MCF 10A (cell line): ENCODE data around the gene STPG3. TPM values are rescaled to one million over a fixed set of nuclear protein-coding genes. Genes with fewer than 3 reads are reported as not detected.
A peak's percentile ranks its signal among the peaks of the same experiment; 100 is the strongest.
"Not testable (repeated sequence)": the region's sequence is repeated elsewhere in the genome, so short reads cannot be mapped to it uniquely, and the experiment has no call there.

Source experiments
- BruUV-seq: library from RNA; stranded (reverse); fragments of 400-500 nt; replicated peaks from 2 replicates; lab custom pipeline; 2021; lab: Mats Ljungman, UMichigan
- CTCF ChIA-PET: fragments of 300-600 bp; sonication (Branson Sonifier 250); formaldehyde crosslinking; extraction: SDS; loops from one replicate; lab custom pipeline; 2021; ENCODE audit warnings: antibody characterized with exemption, inconsistent platforms; lab: Yijun Ruan, JAX
- POLR2A ChIA-PET: fragments of 300-600, 350-650 bp; sonication (Branson Sonifier 250); formaldehyde crosslinking; extraction: SDS; loops from one replicate; lab custom pipeline; 2020; ENCODE audit warnings: antibody characterized with exemption, inconsistent platforms; lab: Yijun Ruan, JAX
- DNase-seq: peaks from one replicate; pipeline ENCODE4 v3.0.0-alpha.2; 2018; ENCODE audit not compliant: unreplicated experiment
- H3K27ac Mint-ChIP-seq: one replicate; pipeline ENCODE4 v1.8.0; 2022; ENCODE audit warnings: mild to moderate bottlenecking, low read depth, mixed read lengths; ENCODE audit not compliant: unreplicated experiment
- H3K27me3 Mint-ChIP-seq: one replicate; pipeline ENCODE4 v1.8.0; 2022; ENCODE audit warnings: mixed read lengths; ENCODE audit not compliant: insufficient read depth, unreplicated experiment
- H3K36me3 Mint-ChIP-seq: one replicate; pipeline ENCODE4 v1.8.0; 2022; ENCODE audit warnings: mild to moderate bottlenecking, moderate library complexity, mixed read lengths; ENCODE audit not compliant: insufficient read depth, unreplicated experiment
- H3K4me1 Mint-ChIP-seq: one replicate; pipeline ENCODE4 v1.8.0; 2022; ENCODE audit warnings: mixed read lengths; ENCODE audit not compliant: insufficient read depth, unreplicated experiment
- H3K4me3 Mint-ChIP-seq: one replicate; pipeline ENCODE4 v1.8.0; 2022; ENCODE audit warnings: mild to moderate bottlenecking, moderate library complexity, mixed read lengths; ENCODE audit not compliant: unreplicated experiment
- H3K9me3 Mint-ChIP-seq: one replicate; pipeline ENCODE4 v1.8.0; 2022; ENCODE audit warnings: mixed read lengths; ENCODE audit not compliant: unreplicated experiment
- intact Hi-C: fragments of 100-400 bp; cut with micrococcal nuclease; formaldehyde crosslinking; loops from 2 replicates; pipeline ENCODE4 v1.14.1; 2022
- total RNA-seq: library from RNA; stranded (reverse); gene quantifications from 2 replicates; pipeline ENCODE4 v1.2.3, GENCODE V29; 2022
- TF ChIP-seq, protein P1 (sequence below): fragments of 200-600 bp; IDR thresholded peaks from one replicate; pipeline ENCODE4 v1.8.0; 2022; ENCODE audit warnings: antibody characterized with exemption, mild to moderate bottlenecking; ENCODE audit not compliant: unreplicated experiment

The STPG3 gene
- total RNA-seq, 1 experiment from 2014 or later, result not detected

DNA sequence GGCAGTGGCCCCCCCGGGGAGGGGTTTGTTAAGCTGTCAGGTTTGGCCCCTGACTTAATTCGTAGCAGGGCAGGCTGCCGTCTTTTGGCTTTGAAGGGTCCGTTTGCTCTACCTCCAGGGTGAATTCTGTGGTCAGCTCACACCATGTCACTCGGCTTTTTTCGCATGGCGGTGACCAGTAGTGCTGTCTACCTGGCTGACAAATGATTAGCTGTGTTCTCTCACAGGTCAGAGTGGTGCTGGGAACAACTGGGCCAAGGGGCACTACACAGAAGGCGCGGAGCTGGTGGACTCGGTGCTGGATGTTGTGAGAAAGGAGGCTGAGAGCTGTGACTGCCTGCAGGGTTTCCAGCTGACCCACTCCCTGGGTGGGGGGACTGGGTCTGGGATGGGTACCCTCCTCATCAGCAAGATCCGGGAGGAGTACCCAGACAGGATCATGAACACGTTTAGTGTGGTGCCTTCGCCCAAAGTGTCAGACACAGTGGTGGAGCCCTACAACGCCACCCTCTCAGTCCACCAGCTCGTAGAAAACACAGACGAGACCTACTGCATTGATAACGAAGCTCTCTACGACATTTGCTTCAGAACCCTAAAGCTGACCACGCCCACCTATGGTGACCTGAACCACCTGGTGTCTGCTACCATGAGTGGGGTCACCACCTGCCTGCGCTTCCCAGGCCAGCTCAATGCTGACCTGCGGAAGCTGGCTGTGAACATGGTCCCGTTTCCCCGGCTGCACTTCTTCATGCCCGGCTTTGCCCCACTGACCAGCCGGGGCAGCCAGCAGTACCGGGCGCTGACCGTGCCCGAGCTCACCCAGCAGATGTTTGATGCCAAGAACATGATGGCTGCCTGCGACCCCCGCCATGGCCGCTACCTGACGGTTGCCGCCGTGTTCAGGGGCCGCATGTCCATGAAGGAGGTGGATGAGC, 8.6 kb upstream of the STPG3 start:
- TF ChIP-seq, protein P1, sequence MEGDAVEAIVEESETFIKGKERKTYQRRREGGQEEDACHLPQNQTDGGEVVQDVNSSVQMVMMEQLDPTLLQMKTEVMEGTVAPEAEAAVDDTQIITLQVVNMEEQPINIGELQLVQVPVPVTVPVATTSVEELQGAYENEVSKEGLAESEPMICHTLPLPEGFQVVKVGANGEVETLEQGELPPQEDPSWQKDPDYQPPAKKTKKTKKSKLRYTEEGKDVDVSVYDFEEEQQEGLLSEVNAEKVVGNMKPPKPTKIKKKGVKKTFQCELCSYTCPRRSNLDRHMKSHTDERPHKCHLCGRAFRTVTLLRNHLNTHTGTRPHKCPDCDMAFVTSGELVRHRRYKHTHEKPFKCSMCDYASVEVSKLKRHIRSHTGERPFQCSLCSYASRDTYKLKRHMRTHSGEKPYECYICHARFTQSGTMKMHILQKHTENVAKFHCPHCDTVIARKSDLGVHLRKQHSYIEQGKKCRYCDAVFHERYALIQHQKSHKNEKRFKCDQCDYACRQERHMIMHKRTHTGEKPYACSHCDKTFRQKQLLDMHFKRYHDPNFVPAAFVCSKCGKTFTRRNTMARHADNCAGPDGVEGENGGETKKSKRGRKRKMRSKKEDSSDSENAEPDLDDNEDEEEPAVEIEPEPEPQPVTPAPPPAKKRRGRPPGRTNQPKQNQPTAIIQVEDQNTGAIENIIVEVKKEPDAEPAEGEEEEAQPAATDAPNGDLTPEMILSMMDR, result no peak
- ChIA-PET CTCF (interaction anchor here (0.5 to 1.4 kb wide), 7 partner anchors 12 to 283 kb away, joined by 3 to 5 read pairs (median 3); partner anchors contain the start of gene RNF224), POLR2A (interaction anchor here (0.6 to 8.6 kb wide), 10 partner anchors 12 to 240 kb away, joined by 3 to 118 read pairs (median 3); partner anchors contain the start of genes ANAPC2, NELFB, SSNA1 and TPRN)
- peaks cover 45% of the 10 kb centered on the region for H3K36me3 Mint-ChIP-seq
- peak overlapping the region; percentile 94 for H3K27ac Mint-ChIP-seq
- no peaks in the 10 kb centered on the region for H3K27me3 Mint-ChIP-seq
- DNase-seq, result no peak
- BruUV-seq, result no TSS peak
- intact Hi-C loops, result no loop called here
- no peaks in the 10 kb centered on the region for H3K9me3 Mint-ChIP-seq
- H3K4me1 Mint-ChIP-seq, result peaks cover 15% of the 10 kb centered on the region
- H3K4me3 Mint-ChIP-seq, result peak overlapping the region; percentile 80

DNA sequence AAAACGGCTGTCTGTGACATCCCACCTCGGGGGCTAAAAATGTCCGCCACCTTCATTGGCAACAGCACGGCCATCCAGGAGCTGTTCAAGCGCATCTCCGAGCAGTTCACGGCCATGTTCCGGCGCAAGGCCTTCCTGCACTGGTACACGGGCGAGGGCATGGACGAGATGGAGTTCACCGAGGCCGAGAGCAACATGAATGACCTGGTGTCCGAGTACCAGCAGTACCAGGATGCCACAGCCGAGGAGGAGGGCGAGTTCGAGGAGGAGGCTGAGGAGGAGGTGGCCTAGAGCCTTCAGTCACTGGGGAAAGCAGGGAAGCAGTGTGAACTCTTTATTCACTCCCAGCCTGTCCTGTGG, 7.8 kb upstream of the STPG3 start:
- CTCF ChIA-PET, result interaction anchor here (0.9 to 1.4 kb wide), 2 partner anchors 16 to 24 kb away, joined by 3 to 5 read pairs; partner anchors contain the start of gene RNF224
- H3K9me3 Mint-ChIP-seq, intact Hi-C loops, H3K27me3 Mint-ChIP-seq, DNase-seq, BruUV-seq: not testable (repeated sequence)
- peaks cover 45% of the 10 kb centered on the region for H3K36me3 Mint-ChIP-seq
- POLR2A ChIA-PET, result interaction anchor here (1.2 to 8.6 kb wide), 3 partner anchors 12 to 239 kb away, joined by 4 to 118 read pairs (median 5); partner anchors contain the start of gene NELFB
- peaks cover 15% of the 10 kb centered on the region for H3K4me1 Mint-ChIP-seq
- H3K4me3 Mint-ChIP-seq, result peak overlapping the region; percentile 80
- H3K27ac Mint-ChIP-seq, result peak overlapping the region; percentile 23

DNA sequence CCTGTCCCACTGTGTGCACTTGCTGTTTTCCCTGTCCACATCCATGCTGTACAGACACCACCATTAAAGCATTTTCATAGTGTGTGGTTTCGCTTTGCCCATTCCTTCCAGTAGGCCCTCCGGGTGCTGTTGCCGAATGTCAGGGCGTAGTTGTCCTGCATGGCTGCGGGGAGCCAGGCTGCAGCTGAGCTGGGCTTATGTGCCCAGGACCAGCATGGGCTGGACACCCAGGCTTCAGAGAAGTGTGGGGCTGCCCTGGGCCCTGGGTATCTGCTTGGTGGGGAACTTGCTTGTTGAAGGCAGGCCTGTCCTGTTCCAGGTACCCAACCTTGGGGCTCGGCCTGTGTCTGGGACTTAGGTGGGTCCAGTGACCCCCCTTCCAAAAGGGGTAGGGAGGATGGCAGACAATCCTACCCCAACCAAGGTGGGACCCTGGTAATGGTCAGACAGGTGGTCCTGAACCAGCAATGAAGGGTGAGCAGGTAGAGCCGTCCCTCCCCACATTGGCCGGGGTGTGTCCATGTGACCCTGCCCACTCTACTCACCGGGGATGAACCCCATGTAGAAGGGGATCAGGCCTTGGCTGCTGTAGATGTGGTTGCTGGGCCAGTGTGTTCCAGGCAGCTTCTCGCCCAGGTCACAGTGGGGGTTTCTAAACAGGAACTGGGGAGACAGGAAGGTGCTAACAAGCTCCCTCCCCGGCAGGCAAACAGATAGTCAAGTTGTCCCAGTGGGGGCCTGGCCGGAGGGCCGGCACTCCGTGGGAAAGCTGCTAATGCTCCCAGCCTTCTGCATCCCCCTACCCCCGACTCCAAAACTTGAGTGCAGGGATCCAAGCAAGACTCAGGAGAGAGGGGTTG, 7.2 kb upstream of the STPG3 start:
- TF ChIP-seq, protein P1, result no peak
- intact Hi-C loops, result no loop called here
- Mint-ChIP-seq H3K27me3 (no peaks in the 10 kb centered on the region), H3K4me3 (peak overlapping the region; percentile 80), H3K36me3 (peaks cover 45% of the 10 kb centered on the region), H3K9me3 (no peaks in the 10 kb centered on the region), H3K4me1 (peaks cover 15% of the 10 kb centered on the region), H3K27ac (peak overlapping the region; percentile 23)
- no TSS peak for BruUV-seq
- peak; percentile 38 for DNase-seq
- ChIA-PET POLR2A (interaction anchor here (0.6 to 8.6 kb wide), 2 partner anchors 11 to 200 kb away, joined by 3 to 118 read pairs; partner anchors contain the start of gene NELFB), CTCF (interaction anchor here (0.6 to 1.3 kb wide), 3 partner anchors 10 to 179 kb away, joined by 3 to 11 read pairs (median 4); partner anchors contain the start of gene NELFB)
